ENCODE results near the gene EEPD1.
A peak's percentile ranks its signal among the peaks of the same experiment; 100 is the strongest.

The EEPD1 gene

DNA sequence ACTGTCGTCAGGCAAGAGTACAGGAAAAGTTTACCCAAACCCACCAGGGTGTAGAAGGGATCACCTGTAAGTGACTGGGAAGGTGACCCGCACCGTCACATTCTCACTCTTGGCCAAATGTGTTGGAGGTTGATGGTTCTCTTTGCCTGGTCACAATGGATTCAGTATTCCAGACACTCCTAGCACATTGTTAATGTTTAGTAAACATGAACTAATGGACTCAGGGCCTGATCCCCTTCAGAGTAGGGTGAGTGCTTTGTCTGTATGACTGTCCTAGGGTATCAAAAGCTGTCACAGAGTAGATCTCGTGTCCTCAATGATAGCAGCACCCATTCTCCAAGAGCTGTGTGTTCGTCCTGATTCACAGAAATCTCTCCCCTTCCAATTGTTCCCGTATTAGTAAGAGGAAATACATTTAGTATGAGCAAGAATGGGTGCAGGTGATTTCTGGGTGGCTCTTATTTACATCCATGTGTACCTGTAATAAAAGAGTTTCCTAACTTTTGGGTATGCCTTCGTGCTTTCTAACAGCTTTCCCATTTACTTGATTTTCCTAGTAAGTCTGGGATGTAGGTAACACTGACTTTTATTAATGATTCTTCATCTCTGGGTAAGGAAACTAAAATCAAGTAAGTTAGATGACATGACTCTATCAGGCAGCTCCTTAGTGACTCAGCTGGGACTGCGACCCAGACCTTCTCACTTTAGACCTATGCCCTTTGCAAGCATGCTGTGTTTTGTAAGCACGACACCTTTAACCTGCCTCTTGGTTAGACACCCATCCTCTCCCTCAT lies 4.7 kb downstream of the EEPD1 start:
- DNase-seq, result no peak

- DNase-seq, result no peak
Measured at GRCh38 chr7:36158321-36158605, 5.2 kb downstream of the EEPD1 start.

DNA sequence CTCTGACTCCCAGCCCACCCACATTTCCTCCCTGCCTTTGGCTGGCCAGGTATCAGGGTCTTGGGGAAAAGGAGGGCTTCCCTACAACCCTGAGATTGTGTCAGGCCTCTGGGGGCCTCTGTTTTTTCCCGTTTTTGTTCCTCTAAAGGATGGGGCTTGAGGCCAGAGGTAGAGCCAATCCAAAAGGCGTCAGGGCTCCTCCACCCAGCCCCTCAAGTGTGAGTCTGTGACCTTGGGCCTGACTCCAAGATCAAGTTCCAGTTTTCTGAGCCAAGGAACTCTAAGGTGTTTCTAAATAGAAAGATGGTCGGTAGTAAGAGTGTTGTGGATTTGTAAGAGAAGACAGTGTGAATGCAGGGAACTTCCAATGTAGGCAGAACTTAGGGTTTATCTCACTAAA lies 6.6 kb downstream of the EEPD1 start:
- DNase-seq, result no peak

DNA sequence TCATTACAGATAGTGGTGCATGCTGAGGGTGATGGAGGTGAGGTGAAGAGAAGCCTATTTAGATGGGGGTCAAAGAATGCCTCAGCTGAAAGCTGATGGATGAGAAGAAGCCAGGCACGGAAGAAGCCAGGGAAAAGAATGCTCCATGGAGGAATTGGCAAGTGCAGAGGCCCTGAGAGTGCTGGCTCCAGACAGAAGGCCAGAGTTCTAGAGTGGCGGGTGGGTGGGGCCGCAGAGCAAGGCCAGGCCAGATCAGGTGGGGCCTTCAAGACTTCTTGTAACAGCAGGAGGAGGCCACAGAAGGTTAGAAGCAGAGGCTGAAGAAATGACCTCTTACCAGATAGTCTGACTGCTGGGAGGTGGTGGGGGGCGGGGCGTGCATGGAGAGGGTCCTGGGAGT lies 7.3 kb downstream of the EEPD1 start:
- DNase-seq, result no peak

GRCh38 chr7:36161996-36162395 lies 8.9 kb downstream of the EEPD1 start:
- DNase-seq, result peak; percentile 38

- DNase-seq, result peak; percentile 41
Measured at GRCh38 chr7:36165059-36165458, 12.0 kb downstream of the EEPD1 start.

DNA sequence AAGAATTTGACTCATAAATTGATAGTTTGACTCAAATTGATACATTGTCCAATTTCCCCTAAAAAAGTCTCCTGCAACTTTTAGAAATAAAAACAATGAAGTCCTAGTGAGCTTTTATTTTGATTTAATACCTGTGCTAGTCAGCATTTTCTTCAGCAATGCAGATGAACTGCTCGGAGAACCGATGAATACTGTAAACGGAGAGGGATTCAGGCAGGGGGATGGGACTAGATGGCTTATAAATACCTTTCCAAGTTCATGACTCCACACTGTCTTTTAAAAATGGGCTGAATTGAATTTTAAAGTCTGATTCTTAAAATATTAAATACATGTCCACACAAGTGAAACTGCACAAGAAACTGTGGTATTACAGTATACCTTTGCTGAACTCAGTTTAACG lies 12.7 kb downstream of the EEPD1 start:
- DNase-seq, result no peak

GRCh38 chr7:36167403-36168050 lies 14.5 kb downstream of the EEPD1 start:
- DNase-seq, result no peak

GRCh38 chr7:36171503-36171902 lies 18.4 kb downstream of the EEPD1 start:
- no peak for DNase-seq

- DNase-seq, result peak; percentile 78
Measured at GRCh38 chr7:36175886-36176285, 22.8 kb downstream of the EEPD1 start.

GRCh38 chr7:36176697-36177096 lies 23.6 kb downstream of the EEPD1 start:
- no peak for DNase-seq

GRCh38 chr7:36180121-36180520 lies 27.1 kb downstream of the EEPD1 start:
- DNase-seq, result no peak

- DNase-seq, result no peak
Measured at GRCh38 chr7:36181668-36182067, 28.6 kb downstream of the EEPD1 start.

DNA sequence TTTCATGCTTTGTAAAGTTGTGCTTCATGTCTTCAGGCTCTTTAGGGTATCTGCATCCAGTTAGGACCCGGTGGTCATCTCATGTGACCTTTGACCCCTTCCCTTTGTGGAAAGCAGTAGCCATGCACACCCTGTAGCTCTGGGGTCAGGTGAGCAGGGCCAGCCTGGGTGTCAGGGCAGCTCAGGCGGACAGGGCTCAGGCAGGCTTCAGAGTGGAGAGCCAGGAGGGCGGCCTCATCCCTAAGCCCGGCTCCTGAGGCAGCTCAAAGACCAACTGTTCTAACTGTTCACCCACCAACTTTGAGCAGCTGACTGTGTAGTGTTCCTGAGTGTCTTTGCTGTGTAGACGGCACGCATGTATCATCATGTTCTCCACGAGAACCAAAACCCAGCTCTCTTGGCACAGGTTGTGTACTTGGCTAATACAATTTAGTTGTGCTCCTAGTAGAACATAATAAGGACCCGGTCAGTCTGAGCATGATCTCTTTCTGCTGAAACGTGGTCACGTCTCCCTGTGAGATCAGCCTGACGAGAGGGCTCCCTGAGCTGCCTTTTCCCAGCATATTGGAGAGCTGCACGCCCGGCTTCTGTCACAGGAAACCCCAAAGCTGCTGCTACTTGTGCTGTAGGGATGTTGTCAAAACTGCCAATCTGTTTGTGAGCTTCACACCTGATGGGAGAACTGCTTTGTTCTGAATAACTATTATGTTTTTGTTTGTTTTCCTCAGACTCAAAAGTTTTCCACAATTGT lies 30.0 kb downstream of the EEPD1 start:
- no peak for DNase-seq

DNA sequence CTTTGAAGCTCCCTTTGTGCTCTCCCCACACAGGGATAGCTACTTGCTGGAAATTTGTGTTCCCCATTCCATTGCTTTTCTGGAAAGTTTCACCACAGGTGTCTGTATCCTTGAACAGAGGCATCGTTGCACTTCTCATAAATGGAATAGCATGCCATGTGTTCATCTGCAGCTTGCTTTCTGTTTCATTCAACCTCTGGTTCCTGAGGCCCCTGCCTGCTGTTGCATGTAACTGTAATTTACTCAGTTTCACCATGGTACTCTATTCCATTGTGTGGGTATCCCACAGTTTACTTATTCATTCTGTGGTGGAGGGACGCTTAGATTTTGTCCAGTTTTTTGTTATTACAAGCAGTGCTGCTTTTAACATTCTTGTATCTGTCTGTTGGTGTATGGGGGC lies 32.0 kb downstream of the EEPD1 start:
- DNase-seq, result no peak

GRCh38 chr7:36185756-36186155 lies 32.7 kb downstream of the EEPD1 start:
- no peak for DNase-seq

DNA sequence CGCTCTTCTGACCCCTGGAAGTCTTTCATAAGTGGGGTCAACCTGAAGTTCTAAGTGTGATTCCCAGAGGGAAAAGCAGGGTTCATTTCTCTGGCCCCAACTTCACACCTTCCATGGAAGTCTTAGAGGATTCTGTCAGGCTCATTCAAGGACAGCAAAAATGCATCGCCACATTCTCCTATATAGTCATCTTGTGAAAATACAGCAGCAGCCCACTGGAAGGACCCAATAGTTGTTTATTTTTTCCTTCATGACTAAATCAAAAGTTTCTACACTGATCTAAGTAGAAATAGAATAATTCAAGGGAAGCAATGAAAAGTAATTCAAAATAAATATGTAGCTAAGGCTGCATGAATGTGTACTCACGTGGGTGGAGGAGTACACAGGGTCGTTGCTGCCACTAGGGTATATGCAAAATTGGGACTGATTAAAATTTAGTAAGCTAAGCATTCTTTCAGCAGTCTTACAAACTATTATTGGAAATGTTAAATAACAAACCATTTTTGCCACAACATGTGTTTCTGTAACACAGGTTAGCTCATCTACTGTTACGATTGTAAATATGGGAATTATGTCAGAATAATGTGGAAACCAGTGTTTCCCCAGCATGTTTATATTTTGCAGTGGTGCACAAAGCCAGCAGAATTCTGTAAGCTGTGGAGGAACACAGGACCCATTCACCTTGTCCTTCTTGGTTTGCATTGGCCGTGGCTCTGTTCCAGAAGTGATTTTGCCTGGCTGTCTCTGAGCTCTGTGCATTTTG lies 33.5 kb downstream of the EEPD1 start:
- no peak for DNase-seq

DNA sequence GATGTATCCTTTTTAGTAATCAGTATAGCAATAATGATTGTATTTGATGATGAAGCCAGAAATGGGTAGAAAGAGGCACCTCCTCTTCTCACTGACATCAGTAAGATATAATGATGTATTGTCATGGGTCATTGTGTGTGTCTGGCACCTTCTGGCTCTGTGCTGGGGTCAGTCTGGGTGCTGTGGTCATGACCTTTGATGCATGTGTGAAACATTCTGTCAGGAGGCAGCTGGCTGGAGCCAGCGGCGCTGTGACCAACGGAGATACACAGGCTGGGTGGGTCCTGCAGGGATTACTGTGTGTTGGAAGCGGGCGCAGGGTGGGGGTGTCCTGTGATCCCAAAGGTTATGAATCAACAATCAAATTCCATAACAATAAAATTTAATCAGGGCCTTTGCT lies 35.2 kb downstream of the EEPD1 start:
- no peak for DNase-seq

DNA sequence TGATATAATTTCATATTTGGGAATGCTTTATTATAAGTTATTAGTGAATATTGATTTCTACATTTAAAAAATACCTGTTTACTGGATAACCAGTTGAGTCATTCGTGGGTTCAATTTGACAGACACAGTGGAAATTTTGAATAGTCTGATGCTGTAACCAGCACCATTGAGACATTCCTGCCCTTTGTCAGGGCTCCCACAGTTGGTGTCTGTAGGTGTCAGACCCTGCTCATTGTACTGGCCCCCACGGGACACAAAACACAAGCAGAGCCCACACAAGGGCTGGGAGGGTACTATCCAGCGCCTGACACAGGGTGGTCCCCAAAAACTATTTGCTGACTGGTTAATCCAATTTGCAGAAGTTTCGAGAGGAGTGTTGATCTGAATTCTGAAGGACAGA lies 35.9 kb downstream of the EEPD1 start:
- DNase-seq, result no peak

- no peak for DNase-seq
Measured at GRCh38 chr7:36190447-36191291, 37.6 kb downstream of the EEPD1 start.

DNA sequence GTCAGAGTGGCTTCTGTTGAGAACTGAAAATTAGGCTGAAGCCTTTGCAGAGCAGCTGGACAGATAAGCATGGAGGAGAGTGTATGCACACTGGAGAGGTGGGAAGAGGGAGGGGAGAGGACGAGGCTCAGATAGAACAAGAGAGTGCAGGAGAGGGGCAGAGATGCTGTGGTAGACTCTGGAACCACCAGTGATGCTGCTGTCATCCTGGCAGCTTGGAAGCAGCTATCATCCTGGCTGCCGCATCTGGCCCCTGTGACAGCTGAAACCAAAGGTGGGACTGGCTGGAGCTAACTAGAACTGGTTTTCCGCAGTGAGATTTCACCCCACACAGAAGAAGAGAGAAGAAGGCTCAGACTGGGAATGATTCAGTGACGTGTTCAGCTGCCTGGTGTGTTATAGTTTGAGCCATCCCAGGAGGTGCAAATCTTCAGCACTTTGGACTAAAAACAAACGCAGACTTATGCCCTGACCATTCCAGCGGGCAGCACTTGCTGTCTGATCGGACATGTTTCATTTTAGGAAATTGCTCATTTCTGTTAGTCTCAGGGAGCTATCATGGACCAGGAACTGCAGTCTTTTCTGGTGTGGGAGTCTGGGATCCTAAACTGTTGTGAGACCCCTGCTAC lies 38.4 kb downstream of the EEPD1 start:
- DNase-seq, result no peak
